CD4-positive, alpha-beta T cell treated with Interleukin-4 for 1 hour (primary cell): ENCODE data around the gene CSGALNACT2.
"Not testable (repeated sequence)": the region's sequence is repeated elsewhere in the genome, so short reads cannot be mapped to it uniquely, and the experiment has no call there.

Source experiments
- DNase-seq, 2 donors: peaks; one replicate each; pipeline ENCODE4 v3.0.0-alpha.2; 2020 to 2022

The CSGALNACT2 gene

GRCh38 chr10:43145936-43146335 is 7.7 kb downstream of the CSGALNACT2 start:
- DNase-seq = not testable (repeated sequence)

- no peak for DNase-seq
Observed at GRCh38 chr10:43151371-43151770, 13.1 kb downstream of the CSGALNACT2 start.

- no peak for DNase-seq
Observed at GRCh38 chr10:43153901-43154300, 15.7 kb downstream of the CSGALNACT2 start.

GRCh38 chr10:43155221-43155620 is 17.0 kb downstream of the CSGALNACT2 start:
- no peak for DNase-seq

- DNase-seq = no peak
Observed at GRCh38 chr10:43155741-43156140, 17.5 kb downstream of the CSGALNACT2 start.

GRCh38 chr10:43156590-43157341 is 18.5 kb downstream of the CSGALNACT2 start:
- DNase-seq = no peak

GRCh38 chr10:43158636-43159035 is 20.4 kb downstream of the CSGALNACT2 start:
- DNase-seq = no peak

- DNase-seq = peak in 1 of 2 donors; percentile 27
Observed at GRCh38 chr10:43160046-43160920, 22.0 kb downstream of the CSGALNACT2 start.

GRCh38 chr10:43160921-43161255 is 22.6 kb downstream of the CSGALNACT2 start:
- DNase-seq = no peak

GRCh38 chr10:43162604-43163003 is 24.4 kb downstream of the CSGALNACT2 start:
- no peak for DNase-seq

- DNase-seq = no peak
Observed at GRCh38 chr10:43166207-43166879, 28.1 kb downstream of the CSGALNACT2 start.

GRCh38 chr10:43166880-43167497 is 28.7 kb downstream of the CSGALNACT2 start:
- DNase-seq = no peak

- DNase-seq = no peak
Observed at GRCh38 chr10:43167498-43167889, 29.2 kb downstream of the CSGALNACT2 start.

GRCh38 chr10:43170491-43170890 is 32.2 kb downstream of the CSGALNACT2 start:
- DNase-seq = no peak

- DNase-seq = no peak
Observed at GRCh38 chr10:43172645-43173044, 34.4 kb downstream of the CSGALNACT2 start.

- DNase-seq = no peak
Observed at GRCh38 chr10:43173120-43173519, 34.9 kb downstream of the CSGALNACT2 start.

- DNase-seq = no peak
Observed at GRCh38 chr10:43174969-43175368, 36.7 kb downstream of the CSGALNACT2 start.

GRCh38 chr10:43176271-43176670 is 38.0 kb downstream of the CSGALNACT2 start:
- DNase-seq = no peak

- no peak for DNase-seq
Observed at GRCh38 chr10:43177595-43177994, 39.4 kb downstream of the CSGALNACT2 start.

GRCh38 chr10:43181146-43181545 is 42.9 kb downstream of the CSGALNACT2 start:
- DNase-seq = no peak

- DNase-seq = not testable (repeated sequence)
Observed at GRCh38 chr10:43183764-43184163, 45.5 kb downstream of the CSGALNACT2 start.

GRCh38 chr10:43186150-43186549 is 47.9 kb downstream of the CSGALNACT2 start:
- no peak for DNase-seq

- DNase-seq = no peak
Observed at GRCh38 chr10:43187213-43187612, 49.0 kb downstream of the CSGALNACT2 start.
